ENCODE results near the gene HRAS. TPM values are rescaled to one million over a fixed set of nuclear protein-coding genes. Genes with fewer than 3 reads are reported as not detected.

The HRAS gene
- total RNA-seq, 1 experiment from 2014 or later, result 58.1 TPM

GRCh38 chr11:554428-555226 is 19.3 kb upstream of the HRAS start:
- no peak for DNase-seq (ENCODE audit: low read depth)

DNA sequence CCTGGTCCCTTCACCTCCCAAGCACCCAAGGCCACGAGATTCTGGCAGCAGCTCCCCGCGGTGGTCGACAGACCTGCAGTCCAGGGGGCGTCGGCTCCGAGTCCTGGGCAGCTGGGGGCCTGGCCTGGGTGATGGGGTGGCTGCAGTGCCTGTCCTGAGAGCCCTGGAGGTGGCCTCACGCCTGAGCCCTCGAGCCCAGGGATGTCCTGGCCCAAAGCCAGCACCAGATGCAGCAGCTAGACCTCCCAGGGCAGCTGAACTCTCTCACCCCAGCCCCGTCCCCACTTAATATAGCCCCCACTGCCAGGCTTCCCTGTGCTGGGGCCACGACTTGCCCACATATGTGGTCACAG is 18.6 kb upstream of the HRAS start:
- DNase-seq (ENCODE audit: low read depth), result no peak

GRCh38 chr11:553083-553987 is 18.0 kb upstream of the HRAS start:
- DNase-seq (ENCODE audit: low read depth), result no peak

GRCh38 chr11:551596-551995 is 16.2 kb upstream of the HRAS start:
- DNase-seq (ENCODE audit: low read depth), result no peak

DNA sequence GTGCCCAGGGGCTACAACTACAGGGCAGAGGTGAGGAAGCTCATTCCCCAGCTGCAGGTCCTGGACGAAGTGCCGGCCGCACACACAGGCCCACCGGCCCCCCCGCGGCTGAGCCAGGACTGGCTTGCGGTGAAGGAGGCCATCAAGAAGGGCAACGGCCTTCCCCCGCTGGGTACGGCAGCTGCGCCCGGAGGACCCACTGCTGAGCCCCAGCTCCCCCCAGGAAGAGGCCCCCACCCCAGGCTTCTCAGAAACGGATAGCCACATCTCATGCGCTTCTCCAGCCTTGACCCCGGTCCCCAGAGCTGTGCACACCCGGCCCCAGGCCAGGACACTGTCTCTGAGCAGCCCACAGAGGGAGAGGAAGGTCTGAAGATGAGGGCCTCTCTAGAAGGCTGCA is 15.8 kb upstream of the HRAS start:
- no peak for DNase-seq (ENCODE audit: low read depth)

DNA sequence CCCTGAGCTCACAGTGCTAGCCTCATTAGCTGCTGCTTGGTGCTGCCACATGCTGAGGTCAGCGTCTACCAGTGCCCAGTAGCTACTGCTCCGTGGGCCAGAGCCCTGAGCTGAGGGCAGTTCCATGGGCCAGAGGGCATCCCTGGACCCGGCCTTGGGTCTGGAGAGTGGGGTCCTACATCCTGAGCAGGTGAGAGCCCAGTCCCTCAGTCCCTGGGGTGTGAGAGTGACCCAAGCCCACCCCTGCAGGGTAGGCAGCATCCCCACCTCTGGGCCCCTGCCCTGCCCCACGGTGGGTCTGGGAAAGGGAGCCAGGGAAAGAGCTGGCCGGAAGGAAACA is 15.3 kb upstream of the HRAS start:
- DNase-seq (ENCODE audit: low read depth), result no peak

- no peak for DNase-seq (ENCODE audit: low read depth)
Measured at GRCh38 chr11:550021-550745, 14.8 kb upstream of the HRAS start.

DNA sequence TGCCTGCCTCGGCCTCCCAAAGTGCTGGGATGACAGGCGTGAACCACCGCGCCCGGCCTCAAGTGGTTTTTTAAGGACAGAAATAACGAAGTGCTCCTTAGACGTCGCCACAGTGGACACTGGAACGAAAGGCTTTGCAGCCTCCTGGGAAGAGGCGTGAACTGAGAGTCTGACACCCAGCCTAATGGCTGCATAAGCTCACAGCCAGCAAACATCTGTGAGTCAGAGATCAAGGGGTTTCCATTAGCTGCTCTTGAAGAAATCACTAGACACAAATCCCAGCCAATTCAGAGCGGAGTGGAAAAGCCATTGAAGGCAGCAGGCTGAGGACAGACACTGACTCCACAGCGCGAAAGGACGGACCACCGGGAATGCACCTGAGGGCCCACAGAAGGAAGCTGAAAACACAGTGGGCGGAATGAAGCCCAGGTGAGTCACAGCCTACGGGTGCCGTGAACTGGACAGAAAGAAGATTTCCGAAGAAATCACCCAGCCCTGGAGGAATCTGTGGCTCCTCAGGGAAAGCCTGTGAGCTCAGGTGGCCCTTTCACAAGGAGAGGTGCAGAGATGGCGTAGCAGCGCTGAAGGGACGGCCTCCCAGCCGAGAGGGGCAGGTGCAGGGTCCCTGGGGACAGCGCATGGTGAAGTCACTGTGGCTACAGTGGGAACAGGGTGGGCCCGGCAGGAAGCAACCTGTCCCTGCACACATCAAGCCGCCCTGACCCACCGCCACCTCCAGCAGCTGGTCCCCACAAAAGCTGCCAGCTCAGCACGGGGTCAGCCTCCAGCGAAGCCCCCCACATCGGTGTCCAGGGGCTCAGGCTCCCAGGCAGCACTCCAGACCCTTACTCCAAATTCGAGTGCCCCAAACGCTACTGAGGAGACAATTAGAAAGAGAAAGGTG is 13.6 kb upstream of the HRAS start:
- no peak for DNase-seq (ENCODE audit: low read depth)

- no peak for DNase-seq (ENCODE audit: low read depth)
Measured at GRCh38 chr11:545171-545570, 9.8 kb upstream of the HRAS start.

DNA sequence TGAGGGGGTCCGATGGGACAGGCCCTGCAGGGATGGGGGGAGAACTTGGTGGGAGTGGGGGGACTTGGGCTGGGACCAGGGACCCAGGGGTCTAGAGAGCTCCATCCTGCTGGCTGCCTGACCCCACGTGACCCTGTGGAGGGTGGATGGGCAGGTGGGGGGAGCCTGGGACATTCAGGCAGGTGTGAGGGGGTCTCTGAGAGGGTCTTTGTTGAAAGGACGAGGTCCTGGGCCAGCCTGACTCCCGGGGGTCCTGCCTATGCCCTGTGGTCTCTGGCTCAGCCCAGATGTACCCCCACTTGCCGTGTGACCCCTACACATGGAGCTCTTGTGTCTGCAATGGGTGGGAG is 9.4 kb upstream of the HRAS start:
- DNase-seq (ENCODE audit: low read depth), result no peak

DNA sequence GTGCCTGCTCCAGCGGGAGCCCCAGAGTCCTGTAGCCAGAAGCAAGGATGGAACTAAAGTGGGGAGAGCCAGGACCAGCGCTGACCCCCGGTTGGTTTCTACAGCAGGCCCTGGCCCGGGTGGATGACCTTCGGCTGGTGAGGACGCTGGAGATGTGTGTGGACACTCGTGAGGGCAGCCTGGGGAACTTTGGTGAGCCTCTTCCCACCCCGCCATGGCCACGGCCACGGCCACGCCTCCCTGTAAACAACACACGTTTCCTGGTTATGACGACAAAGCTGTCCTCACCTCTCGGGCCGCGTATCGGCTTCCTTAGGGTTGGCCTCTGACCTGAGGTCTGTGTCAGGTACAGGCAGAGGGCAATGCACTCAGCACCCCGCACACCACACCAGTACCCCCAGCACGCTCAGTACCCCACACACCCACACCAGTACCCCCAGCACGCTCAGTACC is 6.1 kb upstream of the HRAS start:
- DNase-seq (ENCODE audit: low read depth), result no peak

DNA sequence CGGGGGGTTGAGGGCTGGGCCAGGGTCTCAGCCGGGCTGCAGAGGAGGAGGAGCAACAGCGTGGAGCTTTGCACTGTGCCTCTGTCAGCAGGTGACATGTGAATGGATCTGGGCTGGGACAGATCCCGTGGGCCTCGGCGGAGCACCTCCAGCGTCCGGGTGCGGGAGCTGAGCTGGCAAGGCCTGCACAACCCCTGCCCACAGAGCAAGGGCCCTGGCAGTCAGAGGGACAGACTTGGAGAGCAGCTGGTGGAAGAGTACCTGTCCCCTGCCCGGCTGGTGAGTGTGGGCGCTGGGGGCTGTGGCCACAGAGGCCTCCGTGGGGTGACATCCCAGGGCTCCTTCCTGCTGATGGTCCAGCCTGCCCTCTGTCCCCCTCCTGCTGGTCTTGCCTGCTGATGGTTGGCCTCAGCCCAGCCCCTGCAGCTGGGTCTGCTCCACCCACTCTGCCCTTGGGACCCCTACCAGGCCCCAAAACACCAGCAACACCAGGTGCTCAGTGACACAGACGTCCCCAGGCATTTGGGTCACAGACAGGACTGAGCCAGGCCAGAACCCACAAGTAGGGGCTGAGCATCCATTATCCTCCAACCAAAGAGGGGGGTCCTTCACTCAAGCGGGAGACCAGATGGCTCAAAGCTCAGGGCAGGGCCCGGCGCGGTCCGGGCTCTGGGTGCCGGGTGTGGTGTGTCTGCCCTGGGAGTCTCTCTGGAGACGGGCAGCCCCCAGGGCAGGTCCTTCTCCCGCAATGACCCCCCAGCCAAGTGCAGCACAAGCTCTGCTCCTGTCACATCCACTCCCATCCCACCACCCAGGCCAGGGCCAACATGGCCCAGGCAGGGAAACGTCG is 5.4 kb upstream of the HRAS start:
- no peak for DNase-seq (ENCODE audit: low read depth)

DNA sequence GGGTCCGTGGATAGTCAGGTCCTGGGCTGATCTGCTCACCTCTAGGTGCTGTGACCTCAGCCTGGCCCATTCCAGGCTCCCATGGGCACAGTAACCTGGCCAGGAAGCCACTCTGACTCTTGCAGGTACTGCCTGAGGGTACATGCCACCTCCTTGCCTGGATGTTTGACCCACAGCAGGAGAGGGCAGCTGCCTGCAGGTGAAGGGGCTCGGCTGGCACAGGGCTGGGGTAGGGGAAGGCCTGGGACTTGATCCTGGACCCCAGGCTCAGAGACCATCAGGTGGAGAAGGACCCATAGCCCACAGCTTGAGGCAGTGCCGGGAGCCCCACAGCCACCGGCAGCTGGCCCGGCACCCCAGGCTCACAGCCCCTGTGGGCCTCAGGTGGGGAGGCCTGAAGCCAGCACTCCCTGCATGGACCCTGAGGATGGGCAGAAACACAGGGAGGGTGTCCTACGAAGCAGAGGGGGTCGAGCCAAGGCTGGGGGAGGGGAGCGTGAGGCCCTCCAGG is 4.7 kb upstream of the HRAS start:
- DNase-seq (ENCODE audit: low read depth), result no peak

DNA sequence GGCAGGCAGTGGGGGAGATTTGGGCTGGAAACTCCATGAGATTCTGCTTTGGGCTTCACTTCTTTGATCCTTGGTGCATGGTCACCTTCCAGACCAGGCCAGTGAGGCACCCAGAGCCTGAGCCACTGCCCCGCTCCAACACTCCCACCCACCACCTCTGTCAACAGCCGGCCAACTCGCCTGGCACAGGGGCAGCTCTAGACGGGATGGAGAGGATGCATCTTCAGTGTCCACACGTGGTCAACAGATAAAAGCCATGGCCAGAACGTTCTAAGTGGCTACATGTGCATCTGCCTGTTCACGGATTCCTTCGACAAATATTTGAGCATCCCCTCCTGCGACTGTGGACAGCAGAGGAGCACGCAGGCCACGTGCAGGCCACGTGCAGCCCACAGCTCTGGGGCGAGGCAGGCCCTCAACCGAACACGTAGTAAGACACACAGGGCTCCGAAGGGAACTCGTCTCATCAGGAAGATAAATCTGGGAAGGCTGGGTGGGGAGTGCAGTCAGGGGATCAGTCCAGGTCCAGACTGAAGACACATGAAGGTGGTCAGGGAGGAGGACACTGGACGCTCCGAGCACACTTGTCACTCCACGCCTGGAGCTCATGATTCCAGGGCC is 3.2 kb upstream of the HRAS start:
- DNase-seq (ENCODE audit: low read depth), result no peak

- no peak for DNase-seq (ENCODE audit: low read depth)
Measured at GRCh38 chr11:537622-538430, 2.5 kb upstream of the HRAS start.

GRCh38 chr11:536841-537621 is 1.7 kb upstream of the HRAS start, which contains the start of gene LRRC56:
Gene LRRC56, plus strand, starts transcription at chr11:537527. Its CDS starts 3,158 bp downstream, at chr11:540685.
- DNase-seq (ENCODE audit: low read depth), result no peak

DNA sequence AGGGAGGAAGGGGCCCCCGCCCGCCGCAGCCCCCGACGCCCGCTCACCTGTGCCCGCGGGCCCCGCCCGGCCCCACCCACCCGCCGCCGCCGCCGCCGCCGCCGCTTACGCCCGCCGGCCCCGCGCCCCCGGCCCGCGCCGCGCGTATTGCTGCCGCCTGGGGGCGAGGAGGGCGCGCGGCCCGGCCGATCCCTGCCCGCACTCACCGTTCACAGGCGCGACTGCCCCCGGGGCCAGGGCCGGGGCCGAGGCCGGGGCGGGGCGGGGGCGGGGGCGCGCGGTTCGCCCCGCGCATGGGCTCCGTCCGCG is 212 bp downstream of the HRAS start:
- DNase-seq (ENCODE audit: low read depth), result no peak
